Small intestine (tissue), 7 donors: Measurements from ENCODE around the gene NAV3. TPM values are rescaled to one million over a fixed set of nuclear protein-coding genes. Genes with fewer than 3 reads are reported as not detected.
"Not testable (repeated sequence)": the region's sequence is repeated elsewhere in the genome, so short reads cannot be mapped to it uniquely, and the experiment has no call there.

ENCODE experiments used
- DNase-seq, 2 donors: peaks; one replicate each; pipeline versions ENCODE4 v3.0.0 to v3.0.0-alpha.2; 2013
- FAIRE-seq: peaks from 2 replicates; lab custom pipeline; 2012; peaks lifted over from hg19 to GRCh38; lab: Jason Lieb, UNC
- H3K27ac ChIP-seq, 3 donors: one replicate each; pipeline ENCODE4 v1.5.1; 2013; ENCODE audit warnings: low read length in 2 of 3, mild to moderate bottlenecking in 2 of 3, control low read depth in 1 of 3, inconsistent platforms in 1 of 3, low read depth in 1 of 3, moderate library complexity in 1 of 3
- H3K27me3 ChIP-seq, 3 donors: one replicate each; pipeline ENCODE4 v1.6.1; 2013; ENCODE audit warnings: low read length in 3 of 3, inconsistent platforms in 1 of 3; ENCODE audit not compliant: control insufficient read depth in 3 of 3, insufficient read depth in 3 of 3
- H3K36me3 ChIP-seq, 3 donors: one replicate each; pipeline ENCODE4 v1.6.1; 2013; ENCODE audit warnings: low read length in 3 of 3, inconsistent platforms in 1 of 3, low read depth in 1 of 3, mild to moderate bottlenecking in 1 of 3, moderate library complexity in 1 of 3; ENCODE audit not compliant: control insufficient read depth in 3 of 3, insufficient read depth in 2 of 3
- H3K4me1 ChIP-seq, 3 donors: one replicate each; pipeline ENCODE4 v1.6.1; 2013; ENCODE audit warnings: low read length in 2 of 3, inconsistent platforms in 1 of 3, low read depth in 1 of 3, mild to moderate bottlenecking in 1 of 3, moderate library complexity in 1 of 3; ENCODE audit not compliant: control insufficient read depth in 3 of 3, insufficient read depth in 2 of 3
- H3K4me3 ChIP-seq, 3 donors: one replicate each; pipeline ENCODE4 v1.5.1; 2013; ENCODE audit warnings: low read length in 3 of 3, control low read depth in 1 of 3, inconsistent platforms in 1 of 3, low read depth in 1 of 3, mild to moderate bottlenecking in 1 of 3, moderate library complexity in 1 of 3
- H3K9me3 ChIP-seq, 2 donors: one replicate each; pipeline ENCODE4 v1.6.1; 2013; ENCODE audit warnings: low read depth in 1 of 2, low read length in 1 of 2; ENCODE audit not compliant: control insufficient read depth in 2 of 2, insufficient read depth in 1 of 2
- WGBS, 3 donors: extraction: QIAGEN DNeasy Blood & Tissue Kit; methylation state at CpG; one replicate each; pipeline ENCODE4 v1.1.7; 2013; 5-methylcytosine and 5-hydroxymethylcytosine counted together
- polyA plus RNA-seq, 4 donors: library from polyadenylated mRNA; stranded (reverse) in 3 of 4; unstranded in 1 of 4; fragments of 200-250 nt in 3 of 4; fragments of 120-200 nt in 1 of 4; gene quantifications; one replicate each; pipeline versions ENCODE4 v1.2.1 to v1.2.3, GENCODE V29; 2013
- donor health status: healthy with polysubstance abuse.
- donor health status: control.
- donor health status: control.
- donor health status: Bipolar disorder and iron deficiency.
- donor health status: healthy.

NAV3 gene
- polyA plus RNA-seq, 4 donors = 0.36 to 1.9 TPM; not detected in 2

GRCh38 chr12:78257662-78258061, 427.0 kb downstream of the NAV3 start:
- not testable (repeated sequence) for H3K4me3 ChIP-seq, H3K27ac ChIP-seq, H3K4me1 ChIP-seq, DNase-seq, H3K9me3 ChIP-seq, H3K27me3 ChIP-seq, FAIRE-seq, H3K36me3 ChIP-seq
- WGBS, 3 donors = 92 to 95% (median 93%) methylated on average over 7 of the region's 7 CpGs

- Histone ChIP-seq H3K4me3 (no peak overlapping the region), H3K9me3 (peaks cover 0 to 4% of the 10 kb centered on the region in 2 donors), H3K4me1 (no peaks in the 10 kb centered on the region), H3K27me3 (no peaks in the 10 kb centered on the region), H3K36me3 (no peaks in the 10 kb centered on the region), H3K27ac (no peak overlapping the region)
- DNase-seq = no peak
- FAIRE-seq = no peak
- WGBS, 3 donors = 95 to 98% (median 97%) methylated on average over 7 of the region's 7 CpGs
Observed at GRCh38 chr12:78260976-78261375, 430.3 kb downstream of the NAV3 start.

GRCh38 chr12:78261901-78262300, 431.2 kb downstream of the NAV3 start:
- no peak for DNase-seq
- Histone ChIP-seq H3K9me3 (peaks cover 0 to 4% of the 10 kb centered on the region in 2 donors), H3K4me1 (no peaks in the 10 kb centered on the region), H3K27me3 (no peaks in the 10 kb centered on the region), H3K4me3 (no peak overlapping the region), H3K36me3 (no peaks in the 10 kb centered on the region), H3K27ac (no peak overlapping the region)
- FAIRE-seq = no peak
- WGBS, 3 donors = 56 to 69% (median 63%) methylated on average over 2 of the region's 2 CpGs
